DMS53 treated with DMSO at 0.1 percent for 48 hours (cell line): ENCODE results near the gene NLGN2.

ENCODE experiments used
- DNase-seq: peaks from one replicate; lab custom pipeline; 2025; ENCODE audit not compliant: unreplicated experiment; lab: John Stamatoyannopoulos, UW

NLGN2 gene

DNA sequence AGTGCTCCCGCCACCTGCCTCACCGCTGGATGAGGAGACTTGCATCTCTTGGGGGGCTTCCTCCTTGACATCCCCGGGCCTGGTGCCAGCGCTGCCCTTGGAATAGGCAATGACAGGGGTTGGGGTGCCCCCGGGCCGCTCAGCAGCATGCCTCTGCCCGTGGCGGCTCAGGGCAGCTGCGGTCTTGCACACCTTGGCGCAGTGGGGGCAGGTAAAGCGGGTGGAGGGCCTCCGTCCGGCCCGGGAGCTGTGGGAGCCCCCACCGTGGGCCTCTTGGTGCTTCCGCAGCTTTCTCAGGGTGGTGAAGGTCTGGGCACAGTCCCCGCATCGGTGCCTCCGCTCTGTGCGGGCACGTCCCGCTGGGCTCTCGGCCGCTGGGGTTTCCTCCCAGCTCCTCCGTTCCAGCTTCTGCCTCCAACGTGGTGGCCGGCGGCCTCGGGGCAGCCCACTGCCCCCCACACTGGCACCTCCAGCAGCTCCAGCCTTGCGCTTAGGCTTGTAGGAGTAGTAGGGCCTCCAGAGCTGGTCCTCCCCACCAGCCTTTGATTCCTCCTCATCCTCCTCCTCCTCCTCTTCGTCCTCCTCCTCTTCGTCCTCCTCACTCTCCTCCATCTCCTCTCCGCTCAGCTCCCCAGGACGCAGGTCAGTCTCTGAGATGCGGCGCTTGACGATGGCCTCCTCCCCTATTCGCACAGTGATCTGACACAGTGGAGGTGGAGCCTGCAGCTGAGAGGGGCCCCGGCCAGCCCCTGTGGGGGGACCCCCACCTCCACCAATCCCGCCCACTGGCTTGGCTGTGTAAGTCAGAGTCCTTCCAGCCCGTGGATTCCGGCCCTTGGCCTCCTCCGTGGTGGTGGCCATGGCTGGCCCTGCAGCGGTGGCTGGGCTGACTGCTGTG is 55.1 kb downstream of the NLGN2 start:
- no peak for DNase-seq

DNA sequence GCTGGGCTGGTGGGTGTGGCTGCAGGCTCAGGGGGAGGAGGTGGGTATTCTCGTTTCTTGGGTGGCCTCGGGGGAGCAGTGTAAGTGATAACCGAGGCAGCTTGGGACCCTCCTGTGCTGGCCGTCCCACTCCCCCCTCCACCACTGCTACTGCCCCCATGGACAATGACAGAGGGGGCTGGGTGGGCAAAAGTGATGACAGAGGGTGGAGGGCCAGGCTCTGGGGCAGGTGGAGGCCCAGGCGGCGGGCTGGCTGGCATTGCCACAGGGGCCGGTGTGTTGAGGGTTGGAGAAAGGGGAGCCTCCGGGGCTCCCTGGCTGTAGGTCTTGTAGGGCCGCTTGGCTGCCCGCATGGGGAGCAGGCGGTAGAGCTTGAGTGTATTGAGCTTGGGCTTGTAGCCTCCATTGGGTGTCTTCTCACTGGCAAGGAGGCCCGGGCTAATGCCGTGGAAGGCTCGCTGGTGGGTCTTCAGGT is 55.8 kb downstream of the NLGN2 start:
- DNase-seq, result no peak

DNA sequence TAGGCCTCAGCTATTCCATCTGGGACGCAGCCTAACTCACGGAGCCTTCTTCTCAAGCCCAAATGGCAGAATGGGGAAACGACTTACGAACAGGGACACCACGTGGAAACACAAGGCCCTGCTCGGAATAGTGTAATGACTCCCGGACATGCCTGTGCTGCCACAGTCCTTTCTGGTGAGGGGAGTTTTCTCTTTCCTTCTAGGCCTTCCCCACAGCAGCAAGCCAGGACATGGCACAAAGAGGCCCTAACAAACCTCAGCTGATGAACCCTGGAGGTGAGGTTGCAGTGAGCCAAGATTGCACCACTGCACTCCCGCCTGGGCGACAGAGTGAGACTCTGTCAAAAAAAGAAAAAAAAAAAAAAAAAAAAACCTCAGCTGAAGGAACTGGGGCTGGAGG is 56.4 kb downstream of the NLGN2 start:
- DNase-seq, result no peak

DNA sequence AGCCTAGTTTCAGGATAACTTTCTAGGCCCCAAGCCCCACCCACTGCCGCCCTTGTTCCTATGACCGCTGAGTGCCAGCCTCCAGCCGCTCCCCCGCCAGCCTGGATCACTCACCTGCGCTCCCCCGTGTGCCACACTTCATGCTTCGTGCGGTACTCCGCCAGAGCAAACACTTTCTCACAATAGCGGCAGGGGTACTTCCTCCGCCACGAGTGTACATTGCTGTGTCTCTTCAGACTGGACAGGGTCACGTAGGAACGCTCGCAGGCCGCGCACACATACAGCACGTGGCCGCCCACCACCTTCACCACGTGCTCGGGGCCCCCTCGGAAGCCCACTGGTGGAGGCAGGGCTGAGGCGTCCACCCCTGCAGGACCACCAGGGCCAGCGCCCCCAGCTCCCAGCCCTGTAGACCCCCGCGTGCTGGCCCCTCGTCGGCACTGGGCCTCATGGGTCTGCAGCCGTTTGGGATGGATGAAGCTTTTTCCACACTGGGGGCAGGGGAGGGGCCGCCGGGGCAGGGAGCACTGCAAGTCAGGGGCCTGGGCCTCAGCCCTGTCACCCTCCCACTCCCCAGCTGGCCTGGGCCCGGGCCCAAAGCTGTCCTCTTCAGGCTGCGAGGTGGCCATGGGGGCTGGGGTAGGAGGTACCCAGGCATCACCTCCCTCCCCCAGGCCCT is 58.1 kb downstream of the NLGN2 start:
- DNase-seq, result no peak

DNA sequence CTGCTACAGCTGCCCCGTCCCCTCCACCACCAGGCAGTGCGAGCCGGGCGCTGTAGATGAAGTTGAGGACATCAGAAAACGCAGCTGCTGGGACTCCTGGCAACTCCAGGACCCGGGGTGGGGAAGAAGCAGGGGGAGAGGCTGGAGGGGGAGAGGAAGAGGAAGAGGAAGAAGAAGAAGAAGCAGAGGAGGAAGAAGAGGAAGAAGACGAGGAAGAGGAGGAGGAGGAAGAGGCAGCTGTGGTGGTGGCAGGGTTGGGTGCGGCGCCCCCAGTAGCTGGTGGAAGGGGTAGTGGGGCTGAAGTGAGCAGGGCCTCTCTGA is 58.6 kb downstream of the NLGN2 start:
- DNase-seq, result no peak

DNA sequence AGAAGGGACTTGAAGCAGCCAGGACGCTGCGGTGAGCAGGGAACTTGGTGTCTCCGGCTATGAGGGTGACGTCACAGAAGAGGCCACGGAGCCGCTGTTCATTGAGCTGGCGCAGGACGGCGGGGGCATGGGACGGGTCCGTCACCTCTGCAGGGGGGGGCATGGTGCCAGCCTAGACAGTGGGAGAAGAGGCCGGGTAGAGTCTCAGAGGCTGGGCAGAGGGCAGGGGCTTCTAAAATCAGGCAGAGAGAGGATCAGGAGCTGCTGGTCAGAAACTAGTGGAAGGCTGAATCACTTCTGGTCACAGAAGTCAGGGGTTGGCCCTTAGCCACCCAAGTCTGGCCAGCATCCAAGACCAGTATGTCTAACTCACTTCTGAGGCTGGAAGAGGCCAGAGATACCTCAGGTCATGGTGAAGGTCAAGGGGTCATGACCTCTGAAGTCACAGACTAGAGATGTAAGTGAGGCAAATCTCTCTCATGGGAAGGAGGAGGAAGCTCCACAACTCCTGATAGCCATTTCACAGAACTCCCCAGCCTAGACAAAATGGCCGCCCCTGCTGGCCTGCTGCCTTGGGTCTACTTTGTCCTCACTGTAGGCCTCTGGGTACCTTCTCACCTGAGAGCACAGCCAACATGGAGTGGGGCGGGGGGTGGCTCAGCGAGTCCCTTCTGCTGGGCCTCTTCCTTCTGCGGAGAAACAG is 59.1 kb downstream of the NLGN2 start:
- DNase-seq, result no peak

DNA sequence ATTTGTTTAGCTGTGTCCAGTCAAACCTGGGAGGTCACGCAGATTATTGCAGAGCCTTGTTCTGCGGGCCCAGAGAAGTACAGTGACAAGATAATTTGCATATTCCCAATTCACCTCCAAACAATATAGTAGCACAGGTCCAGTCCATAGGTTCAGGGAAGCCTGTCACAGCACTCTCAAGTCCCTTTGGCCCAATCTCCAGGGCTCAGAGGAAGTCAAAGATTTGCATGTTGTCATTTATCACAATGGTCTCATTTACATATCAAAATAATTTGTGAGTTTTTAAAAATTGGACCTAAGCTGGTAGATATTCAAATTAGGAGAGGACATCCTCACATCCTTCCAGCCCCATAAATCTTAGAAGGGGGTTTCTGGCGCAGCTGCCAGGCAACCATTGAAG is 59.9 kb downstream of the NLGN2 start:
- no peak for DNase-seq

DNA sequence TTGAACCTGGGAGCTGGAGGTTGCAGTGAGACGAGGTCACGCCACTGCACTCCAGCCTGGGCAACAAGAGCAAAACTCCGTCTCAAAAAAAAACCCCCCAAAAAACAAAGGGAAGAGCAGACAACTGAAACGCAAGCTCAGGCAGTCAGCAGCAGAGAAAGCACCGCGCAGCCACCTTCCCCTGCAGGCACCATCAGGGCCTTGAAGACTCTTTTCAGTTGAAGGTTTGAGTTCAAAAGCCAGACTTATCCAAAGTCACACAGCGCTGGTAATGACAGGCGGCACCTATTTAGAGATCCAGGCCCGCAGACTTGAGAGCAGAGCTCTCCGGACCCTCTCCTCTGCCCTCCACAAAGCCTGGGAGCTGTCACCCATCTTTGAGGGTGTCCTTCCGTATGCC is 60.6 kb downstream of the NLGN2 start:
- no peak for DNase-seq

DNA sequence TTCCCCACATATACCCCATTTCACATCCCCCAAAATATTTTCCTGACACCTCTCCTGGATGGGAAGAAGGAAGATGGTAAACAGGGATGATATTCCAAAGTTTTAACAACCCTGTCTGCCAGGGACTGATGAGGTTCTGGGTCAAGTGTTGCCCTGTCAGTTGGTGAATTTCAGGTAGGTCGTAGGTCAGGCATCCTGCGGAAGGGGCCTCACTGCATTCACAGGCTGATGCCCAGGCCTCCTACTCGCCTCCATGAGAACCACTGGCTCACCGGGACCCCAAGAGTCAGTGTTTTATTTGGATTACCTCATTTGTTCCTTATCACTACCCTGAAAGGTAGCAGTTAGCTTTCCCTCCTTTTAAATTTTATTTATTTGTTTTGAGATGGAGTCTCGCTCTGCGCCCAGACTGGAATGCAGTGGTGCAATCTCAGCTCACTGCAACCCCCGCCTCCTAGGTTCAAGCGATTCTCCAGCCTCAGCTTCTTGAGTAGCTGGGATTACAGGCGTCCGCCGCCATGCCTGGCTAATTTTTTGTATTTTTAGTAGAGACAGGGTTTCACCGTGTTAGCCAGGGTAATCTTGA is 61.3 kb downstream of the NLGN2 start:
- no peak for DNase-seq
